Upper lobe of left lung (tissue), 6 donors: Measurements from ENCODE around the gene CFAP299. TPM values are rescaled to one million over a fixed set of nuclear protein-coding genes. Genes with fewer than 3 reads are reported as not detected.

Experiments used
- ATAC-seq, 2 donors: fragments of 200-7000 bp; cut with Tn5 transposase; one replicate each; pipeline ENCODE4 v1.9.1; 2022; ENCODE audit warnings: mild to moderate bottlenecking in 2 of 2, moderate library complexity in 2 of 2; ENCODE audit not compliant: low FRiP score in 2 of 2
- DNase-seq, 2 donors: peaks; one replicate each; pipeline ENCODE4 v3.0.0-alpha.2; 2019 to 2020
- H3K27ac ChIP-seq, 4 donors: fragments of 200-600 bp; sonication (generic); one replicate each; pipeline ENCODE4 v1.5.1; 2016 to 2019
- H3K27me3 ChIP-seq, 4 donors: fragments of 200-600 bp; sonication (generic); one replicate each; pipeline ENCODE4 v1.5.1; 2017 to 2019
- H3K36me3 ChIP-seq, 4 donors: fragments of 200-600 bp; sonication (generic); one replicate each; pipeline ENCODE4 v1.5.1; 2016 to 2019
- H3K4me1 ChIP-seq, 4 donors: fragments of 200-600 bp; sonication (generic); one replicate each; pipeline ENCODE4 v1.5.1; 2018 to 2019
- H3K4me3 ChIP-seq, 4 donors: fragments of 200-600 bp; sonication (generic); one replicate each; pipeline ENCODE4 v1.5.1; 2017 to 2019; ENCODE audit warnings: mild to moderate bottlenecking in 2 of 4, moderate library complexity in 1 of 4
- H3K9me3 ChIP-seq, 4 donors: fragments of 200-600 bp; sonication (generic); one replicate each; pipeline ENCODE4 v1.5.1; 2018 to 2019
- CTCF ChIP-seq, 6 experiments: fragments of 450-650 bp in 4 of 6; fragments of 200-600 bp in 2 of 6; sonication (generic) in 2 of 6; IDR thresholded peaks; one replicate each; pipeline ENCODE4 v1.5.1; 2016 to 2019; ENCODE audit warnings: antibody characterized with exemption in 6 of 6
- EP300 ChIP-seq, 4 donors: sonication (generic); formaldehyde crosslinking; IDR thresholded peaks; one replicate each; pipeline ENCODE4 v1.5.1; 2017; ENCODE audit warnings: antibody characterized with exemption in 4 of 4, control low read depth in 2 of 4
- POLR2A ChIP-seq, 4 donors: fragments of 450-650 bp; IDR thresholded peaks; one replicate each; pipeline ENCODE4 v1.5.1; 2016 to 2017; ENCODE audit warnings: antibody characterized with exemption in 4 of 4, mild to moderate bottlenecking in 2 of 4
- POLR2AphosphoS5 ChIP-seq, 2 donors: sonication (generic); formaldehyde crosslinking; IDR thresholded peaks; one replicate each; pipeline ENCODE4 v1.5.1; 2017; ENCODE audit warnings: antibody characterized with exemption in 2 of 2
- WGBS, 2 donors: methylation state at CpG; one replicate each; pipeline ENCODE4 v1.1.5; 2017 to 2018; 5-methylcytosine and 5-hydroxymethylcytosine counted together
- total RNA-seq, 6 donors: library from RNA; depleted of rRNA in 4 of 6; stranded (reverse); fragments of >200 nt in 4 of 6; gene quantifications; one replicate each; pipeline versions ENCODE4 v1.1.0 to v1.2.1, GENCODE V29; 2016 to 2021
- donor health status: DM: no; HTN: no; CAD: no; lungs with moderate emphysema.
- donor health status: DM: no; HTN: yes; CAD: no; lungs with severe emphysema.

CFAP299 gene
- total RNA-seq, 6 donors from 2014 or later: 0.46 to 31.6 (median 3.9) TPM

DNA sequence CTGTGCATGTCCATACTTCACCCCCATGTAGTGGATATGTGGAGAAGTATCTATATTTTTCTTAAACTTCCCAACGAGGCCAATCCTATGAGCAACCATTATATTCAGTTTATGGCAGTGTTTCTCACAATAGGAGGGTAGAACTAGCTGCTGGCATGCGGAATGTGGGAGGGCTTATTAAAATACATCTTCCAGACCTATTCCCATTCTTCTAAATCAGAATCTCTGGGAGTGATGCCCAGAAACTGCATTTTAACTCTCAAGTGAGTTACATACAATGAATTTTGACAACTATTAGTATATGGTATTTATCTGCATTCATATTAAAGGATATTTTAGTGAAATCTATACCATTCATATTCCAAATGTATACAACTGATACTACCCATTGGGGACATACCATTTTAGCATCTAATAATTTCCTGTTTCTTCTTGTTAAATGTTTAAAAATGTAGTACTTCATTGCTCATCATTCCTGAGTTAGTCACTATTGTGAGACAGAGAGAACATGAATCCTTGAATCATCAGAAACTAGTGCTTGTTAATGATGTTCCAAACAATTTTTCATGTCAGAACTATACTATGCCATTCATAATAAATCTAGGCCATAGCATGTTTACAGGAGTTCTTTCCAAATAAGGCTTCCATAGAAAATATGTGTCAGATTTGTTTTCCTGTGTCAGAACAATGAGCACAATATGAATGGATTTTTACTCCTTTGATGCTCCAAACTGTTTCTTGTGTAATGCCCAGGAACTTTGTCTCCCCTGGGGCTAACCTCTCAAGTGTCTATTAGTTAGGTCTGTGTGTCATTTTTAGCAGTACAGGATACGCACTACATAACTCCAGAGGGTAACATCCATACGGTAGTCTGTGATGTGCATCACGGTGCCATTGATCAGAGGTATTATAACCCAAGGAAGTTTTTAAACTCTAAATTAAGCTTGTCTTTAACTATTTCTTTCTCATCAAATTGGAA, 496.1 kb downstream of the CFAP299 start:
- ATAC-seq (no peak), DNase-seq (no peak)
- no peaks in the 10 kb centered on the region for H3K4me1 ChIP-seq
- 79 to 83% methylated on average over 5 of the region's 5 CpGs for WGBS, 2 donors
- H3K9me3 ChIP-seq: no peaks in the 10 kb centered on the region
- no peaks in the 10 kb centered on the region for H3K36me3 ChIP-seq
- TF ChIP-seq POLR2AphosphoS5 (IDR thresholded peaks at IDR 0.05) (no peak), POLR2A (IDR thresholded peaks at IDR 0.05) (no peak)
- no peaks in the 10 kb centered on the region for H3K27me3 ChIP-seq
- H3K4me3 ChIP-seq: no peak overlapping the region
- H3K27ac ChIP-seq: no peak overlapping the region

- TF ChIP-seq POLR2A (IDR thresholded peaks at IDR 0.05) (no peak), EP300 (IDR thresholded peaks at IDR 0.05) (no peak), POLR2AphosphoS5 (IDR thresholded peaks at IDR 0.05) (no peak)
- no peak for ATAC-seq
- H3K4me3 ChIP-seq: no peak overlapping the region
- H3K27me3 ChIP-seq: no peaks in the 10 kb centered on the region
- H3K27ac ChIP-seq: no peak overlapping the region
- H3K9me3 ChIP-seq: no peaks in the 10 kb centered on the region
- H3K4me1 ChIP-seq: no peaks in the 10 kb centered on the region
- 72 to 83% methylated on average over 1 of the region's 1 CpG for WGBS, 2 donors
- H3K36me3 ChIP-seq: no peaks in the 10 kb centered on the region
- no peak for DNase-seq
Measured at GRCh38 chr4:80839281-80839680, 503.8 kb downstream of the CFAP299 start.

GRCh38 chr4:80839792-80840191, 504.3 kb downstream of the CFAP299 start:
- no peak for ATAC-seq
- Histone ChIP-seq H3K4me1 (no peaks in the 10 kb centered on the region), H3K4me3 (no peak overlapping the region), H3K36me3 (no peaks in the 10 kb centered on the region), H3K9me3 (no peaks in the 10 kb centered on the region), H3K27ac (no peak overlapping the region), H3K27me3 (no peaks in the 10 kb centered on the region)
- DNase-seq: no peak
- no peak for TF ChIP-seq POLR2AphosphoS5 (IDR thresholded peaks at IDR 0.05)
- TF ChIP-seq EP300 (IDR thresholded peaks at IDR 0.05): no peak
- TF ChIP-seq POLR2A (IDR thresholded peaks at IDR 0.05): no peak
- TF ChIP-seq CTCF (IDR thresholded peaks at IDR 0.05): no peak

- peaks cover 0 to 1% (median 0%) of the 10 kb centered on the region in 4 donors for H3K9me3 ChIP-seq
- ATAC-seq: no peak
- no peak for DNase-seq
- H3K4me1 ChIP-seq: no peaks in the 10 kb centered on the region
- no peak overlapping the region for H3K27ac ChIP-seq
- no peaks in the 10 kb centered on the region for H3K27me3 ChIP-seq
- H3K4me3 ChIP-seq: no peak overlapping the region
- no peak for TF ChIP-seq EP300 (IDR thresholded peaks at IDR 0.05)
- TF ChIP-seq POLR2A (IDR thresholded peaks at IDR 0.05): no peak
- TF ChIP-seq POLR2AphosphoS5 (IDR thresholded peaks at IDR 0.05): no peak
- no peak for TF ChIP-seq CTCF (IDR thresholded peaks at IDR 0.05)
- WGBS, 2 donors: 29 to 36% methylated on average over 1 of the region's 1 CpG
- no peaks in the 10 kb centered on the region for H3K36me3 ChIP-seq
Measured at GRCh38 chr4:80840396-80840795, 504.9 kb downstream of the CFAP299 start.

GRCh38 chr4:80841587-80842281, 506.2 kb downstream of the CFAP299 start:
- DNase-seq (no peak), ATAC-seq (no peak)
- H3K36me3 ChIP-seq: no peaks in the 10 kb centered on the region
- 80 to 85% methylated on average over 2 of the region's 2 CpGs for WGBS, 2 donors
- TF ChIP-seq POLR2A (IDR thresholded peaks at IDR 0.05) (no peak), POLR2AphosphoS5 (IDR thresholded peaks at IDR 0.05) (no peak), EP300 (IDR thresholded peaks at IDR 0.05) (no peak), CTCF (IDR thresholded peaks at IDR 0.05) (no peak)
- no peak overlapping the region for H3K4me3 ChIP-seq
- no peaks in the 10 kb centered on the region for H3K27me3 ChIP-seq
- H3K27ac ChIP-seq: no peak overlapping the region
- no peaks in the 10 kb centered on the region for H3K4me1 ChIP-seq
- peaks cover 0 to 5% (median 0%) of the 10 kb centered on the region in 4 donors for H3K9me3 ChIP-seq
